GM10266 (cell line): ENCODE measurements around the gene ETV7.

Source experiments
- DNase-seq: peaks from one replicate; pipeline ENCODE4 v3.0.0; 2012; ENCODE audit errors: extremely low spot score
- CTCF ChIP-seq: IDR thresholded peaks from 2 replicates; pipeline ENCODE4 v1.5.1; 2012; ENCODE audit warnings: mild to moderate bottlenecking, low read depth; ENCODE audit not compliant: control insufficient read depth, insufficient read depth; ENCODE audit errors: missing control alignments

ETV7 gene

GRCh38 chr6:36376742-36377141 lies 10.7 kb downstream of the ETV7 start:
- DNase-seq = no peak
- TF ChIP-seq CTCF = no peak

- no peak for DNase-seq
- no peak for TF ChIP-seq CTCF
Measured at GRCh38 chr6:36376183-36376582, 11.3 kb downstream of the ETV7 start.

- no peak for DNase-seq
- TF ChIP-seq CTCF = no peak
Measured at GRCh38 chr6:36375644-36376155, 11.8 kb downstream of the ETV7 start.

GRCh38 chr6:36374972-36375371 lies 12.5 kb downstream of the ETV7 start:
- DNase-seq = no peak
- TF ChIP-seq CTCF = no peak

GRCh38 chr6:36374194-36374593 lies 13.3 kb downstream of the ETV7 start:
- TF ChIP-seq CTCF = no peak
- DNase-seq = no peak

GRCh38 chr6:36373368-36374019 lies 14.0 kb downstream of the ETV7 start:
- no peak for TF ChIP-seq CTCF
- no peak for DNase-seq

GRCh38 chr6:36372088-36372487 lies 15.4 kb downstream of the ETV7 start:
- no peak for DNase-seq

More at GRCh38 chr6:36372088-36372487, 15.4 kb downstream of the ETV7 start:
- no peak for TF ChIP-seq CTCF
